Gastroesophageal sphincter (tissue), 3 donors: ENCODE measurements around the gene RAPGEF1.

ENCODE experiments used
- CTCF ChIP-seq, 4 experiments: fragments of 200-600 bp in 2 of 4; fragments of 450-650 bp in 2 of 4; sonication (generic) in 1 of 4; IDR thresholded peaks; one replicate each; pipeline ENCODE4 v1.5.1; 2017 to 2019; ENCODE audit warnings: antibody characterized with exemption in 4 of 4, mild to moderate bottlenecking in 2 of 4, moderate library complexity in 2 of 4
- EP300 ChIP-seq: sonication (generic); formaldehyde crosslinking; IDR thresholded peaks from one replicate; pipeline ENCODE4 v1.6.1; 2017; ENCODE audit warnings: antibody characterized with exemption, mild to moderate bottlenecking
- POLR2A ChIP-seq, 2 donors: fragments of 450-650 bp; IDR thresholded peaks; one replicate each; pipeline ENCODE4 v1.6.1; 2017; ENCODE audit warnings: antibody characterized with exemption in 2 of 2, mild to moderate bottlenecking in 2 of 2, moderate library complexity in 1 of 2

GRCh38 chr9:131579789-131580211 is 160.1 kb downstream of the RAPGEF1 start:
- no peak for TF ChIP-seq CTCF (IDR thresholded peaks at IDR 0.05)
- no peak for TF ChIP-seq POLR2A (IDR thresholded peaks at IDR 0.05)
- TF ChIP-seq EP300: no peak
